GM21381 (cell line): ENCODE measurements around the gene TRAF3IP3.

Experiments
- ATAC-seq: cut with Tn5 transposase; IDR thresholded peaks from one replicate; pipeline ENCODE4 v1.9.1; 2021; ENCODE audit warnings: mild to moderate bottlenecking, moderate library complexity; ENCODE audit not compliant: unreplicated experiment

The TRAF3IP3 gene

GRCh38 chr1:209823143-209824041, 67.5 kb downstream of the TRAF3IP3 start:
- ATAC-seq: no peak

- no peak for ATAC-seq
These were observed 70.0 kb downstream of the TRAF3IP3 start for GRCh38 chr1:209825591-209826434.

GRCh38 chr1:209827384-209828262, 71.8 kb downstream of the TRAF3IP3 start, which contains the start of gene UTP25:
Gene UTP25 (plus strand): TSS chr1:209827972. CDS start chr1:209828064, 92 bp downstream.
- peak; percentile 94 for ATAC-seq

GRCh38 chr1:209829716-209830115, 73.9 kb downstream of the TRAF3IP3 start:
- no peak for ATAC-seq

- ATAC-seq: no peak
These were observed 74.9 kb downstream of the TRAF3IP3 start for GRCh38 chr1:209830722-209831121.

- no peak for ATAC-seq
These were observed 75.8 kb downstream of the TRAF3IP3 start for GRCh38 chr1:209831615-209832014.
